Spleen (tissue), 11 donors: ENCODE data around the gene SPRN. TPM values are rescaled to one million over a fixed set of nuclear protein-coding genes. Genes with fewer than 3 reads are reported as not detected.

ENCODE experiments used
- DNase-seq: peaks from one replicate; pipeline ENCODE4 v3.0.0-alpha.2; 2020
- H3K27ac ChIP-seq, 8 donors: fragments of 200-600 bp; sonication (generic) in 7 of 8; 1 replicate in 4 of 8; 2 replicates in 4 of 8; pipeline versions ENCODE4 v1.5.0 to v1.8.0; 2016 to 2021; ENCODE audit warnings: inconsistent platforms in 4 of 8, mild to moderate bottlenecking in 4 of 8, moderate library complexity in 1 of 8
- H3K27me3 ChIP-seq, 7 donors: fragments of 200-600 bp; sonication (generic) in 6 of 7; replicated peaks in 1 of 7; 1 replicate in 4 of 7; 2 replicates in 3 of 7; pipeline versions ENCODE4 v1.5.0 to v1.8.0; 2016 to 2021; ENCODE audit warnings: inconsistent platforms in 3 of 7, mild to moderate bottlenecking in 1 of 7
- H3K36me3 ChIP-seq, 6 donors: fragments of 200-600 bp; sonication (generic) in 5 of 6; 1 replicate in 4 of 6; 2 replicates in 2 of 6; pipeline versions ENCODE4 v1.5.0 to v1.8.0; 2016 to 2021; ENCODE audit warnings: inconsistent platforms in 2 of 6
- H3K4me1 ChIP-seq, 6 donors: fragments of 200-600 bp; sonication (generic) in 5 of 6; 1 replicate in 3 of 6; 2 replicates in 3 of 6; pipeline versions ENCODE4 v1.5.0 to v1.8.0; 2016 to 2021; ENCODE audit warnings: inconsistent platforms in 3 of 6
- H3K4me3 ChIP-seq, 8 donors: fragments of 200-600 bp; sonication (generic) in 7 of 8; 1 replicate in 4 of 8; 2 replicates in 4 of 8; pipeline versions ENCODE4 v1.5.0 to v1.8.0; 2016 to 2021; ENCODE audit warnings: inconsistent platforms in 4 of 8, mild to moderate bottlenecking in 4 of 8, moderate library complexity in 2 of 8
- H3K9me3 ChIP-seq, 8 donors: fragments of 200-600 bp; sonication (generic) in 7 of 8; 1 replicate in 4 of 8; 2 replicates in 4 of 8; pipeline versions ENCODE4 v1.5.0 to v1.8.0; 2016 to 2021; ENCODE audit warnings: inconsistent platforms in 4 of 8
- POLR2A ChIP-seq, 3 donors: fragments of 450-650 bp; IDR thresholded peaks; one replicate each; pipeline ENCODE4 v1.5.1; 2017; ENCODE audit warnings: antibody characterized with exemption in 3 of 3, mild to moderate bottlenecking in 1 of 3
- POLR2AphosphoS5 ChIP-seq, 3 donors: sonication (generic); formaldehyde crosslinking; IDR thresholded peaks; one replicate each; pipeline ENCODE4 v1.5.1; 2017; ENCODE audit warnings: antibody characterized with exemption in 3 of 3
- WGBS, 5 donors: extraction: QIAGEN DNeasy Blood & Tissue Kit in 3 of 5; methylation state at CpG; one replicate each; pipeline versions ENCODE4 v1.1.5 to v1.1.7; 2013 to 2018; 5-methylcytosine and 5-hydroxymethylcytosine counted together
- intact Hi-C: fragments of 100-400 bp; cut with DNase I; formaldehyde crosslinking; loops from one replicate; pipeline ENCODE4 v1.15.0; 2023; ENCODE audit warnings: low total_unique reads
- polyA plus RNA-seq, 3 donors: library from polyadenylated mRNA; stranded (reverse); fragments of 200-250 nt; gene quantifications; one replicate each; pipeline ENCODE4 v1.2.1, GENCODE V29; 2013
- total RNA-seq, 7 donors: library from RNA; depleted of rRNA in 3 of 7; stranded (reverse); fragments of >200 nt in 3 of 7; fragmentation: NEBNext Ultra II Directional in 4 of 7; extraction: Animal tissue kit (Norgen Biotek cat#: 25700) in 4 of 7; gene quantifications; one replicate each; pipeline versions ENCODE4 v1.1.0 to v1.2.1, GENCODE V29; 2016 to 2021
- TF ChIP-seq, protein P1 (sequence below), 11 experiments: fragments of 200-600 bp in 7 of 11; fragments of 450-650 bp in 4 of 11; sonication (generic) in 4 of 11; IDR thresholded peaks in 8 of 11; conservative IDR thresholded peaks in 3 of 11; 1 replicate in 7 of 11; 2 replicates in 4 of 11; pipeline versions ENCODE4 v1.4.0 to v1.8.0; 2016 to 2021; ENCODE audit warnings: antibody characterized with exemption in 11 of 11, inconsistent platforms in 4 of 11, mild to moderate bottlenecking in 1 of 11
- donor health status: healthy with polysubstance abuse.
- donor health status: DM: no; HTN: no; CAD: no; lungs with moderate emphysema.
- donor health status: DM: no; HTN: no; CAD: no.
- donor health status: Bipolar disorder and iron deficiency.
- donor health status: healthy.
- donor health status: DM: no; HTN: no; CAD: no.
- donor health status: DM: yes; HTN: yes; CAD: no.

Gene SPRN
- total and polyA plus RNA-seq, 10 donors = 0.14 to 0.58 (median 0.21) TPM; not detected in 4

DNA sequence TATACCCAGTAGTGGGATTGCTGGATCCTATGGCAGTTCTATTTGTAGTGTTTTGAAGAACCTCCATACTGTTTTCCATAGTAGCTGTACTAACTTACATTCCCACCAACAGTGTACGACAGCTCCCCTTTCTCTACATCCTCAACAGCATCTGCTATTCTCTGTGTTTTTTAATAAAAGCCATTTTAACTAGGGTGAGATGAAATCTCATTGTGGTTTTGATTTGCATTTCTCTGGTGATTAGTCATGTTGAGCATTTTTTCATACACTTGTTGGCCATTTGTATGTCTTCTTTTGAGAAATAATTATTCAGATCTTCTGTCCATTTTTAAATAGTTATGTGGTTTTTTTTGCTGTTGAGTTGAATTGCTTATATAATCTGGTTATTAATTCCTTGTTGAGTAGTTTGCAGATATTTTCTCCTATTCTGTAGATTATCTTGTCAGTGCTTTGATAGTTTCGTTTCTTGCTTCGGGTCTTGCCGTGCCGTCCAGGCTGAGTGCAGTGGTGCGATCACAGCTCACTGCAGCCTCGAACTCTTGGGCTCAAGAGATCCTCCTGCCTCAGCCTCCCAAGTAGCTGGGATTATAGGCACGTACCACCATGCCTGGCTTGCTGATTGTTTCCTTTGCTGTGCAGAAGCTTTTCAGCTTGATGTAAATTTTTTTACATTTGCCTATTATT is 18.4 kb downstream of the SPRN start:
- H3K27ac ChIP-seq = peak overlapping the region in 2 of 8 donors; percentile 23 to 27
- 69 to 84% (median 80%) methylated on average over 8 of the region's 8 CpGs for WGBS, 5 donors
- H3K27me3 ChIP-seq = no peaks in the 10 kb centered on the region
- peaks cover 3 to 98% (median 52%) of the 10 kb centered on the region in 6 donors for H3K36me3 ChIP-seq
- H3K4me1 ChIP-seq = peaks cover 5 to 28% (median 13%) of the 10 kb centered on the region in 6 donors
- DNase-seq = no peak
- peaks cover 1 to 22% (median 10%) of the 10 kb centered on the region in 8 donors for H3K9me3 ChIP-seq
- intact Hi-C loops = no loop called here
- TF ChIP-seq POLR2AphosphoS5 (IDR thresholded peaks at IDR 0.05) (no peak), POLR2A (IDR thresholded peaks at IDR 0.05) (no peak)
- TF ChIP-seq, protein P1, sequence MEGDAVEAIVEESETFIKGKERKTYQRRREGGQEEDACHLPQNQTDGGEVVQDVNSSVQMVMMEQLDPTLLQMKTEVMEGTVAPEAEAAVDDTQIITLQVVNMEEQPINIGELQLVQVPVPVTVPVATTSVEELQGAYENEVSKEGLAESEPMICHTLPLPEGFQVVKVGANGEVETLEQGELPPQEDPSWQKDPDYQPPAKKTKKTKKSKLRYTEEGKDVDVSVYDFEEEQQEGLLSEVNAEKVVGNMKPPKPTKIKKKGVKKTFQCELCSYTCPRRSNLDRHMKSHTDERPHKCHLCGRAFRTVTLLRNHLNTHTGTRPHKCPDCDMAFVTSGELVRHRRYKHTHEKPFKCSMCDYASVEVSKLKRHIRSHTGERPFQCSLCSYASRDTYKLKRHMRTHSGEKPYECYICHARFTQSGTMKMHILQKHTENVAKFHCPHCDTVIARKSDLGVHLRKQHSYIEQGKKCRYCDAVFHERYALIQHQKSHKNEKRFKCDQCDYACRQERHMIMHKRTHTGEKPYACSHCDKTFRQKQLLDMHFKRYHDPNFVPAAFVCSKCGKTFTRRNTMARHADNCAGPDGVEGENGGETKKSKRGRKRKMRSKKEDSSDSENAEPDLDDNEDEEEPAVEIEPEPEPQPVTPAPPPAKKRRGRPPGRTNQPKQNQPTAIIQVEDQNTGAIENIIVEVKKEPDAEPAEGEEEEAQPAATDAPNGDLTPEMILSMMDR (IDR thresholded peaks at IDR 0.05 in 8 of 11, conservative IDR thresholded peaks at IDR 0.05 in 3 of 11) = no peak
- H3K4me3 ChIP-seq = no peak overlapping the region

DNA sequence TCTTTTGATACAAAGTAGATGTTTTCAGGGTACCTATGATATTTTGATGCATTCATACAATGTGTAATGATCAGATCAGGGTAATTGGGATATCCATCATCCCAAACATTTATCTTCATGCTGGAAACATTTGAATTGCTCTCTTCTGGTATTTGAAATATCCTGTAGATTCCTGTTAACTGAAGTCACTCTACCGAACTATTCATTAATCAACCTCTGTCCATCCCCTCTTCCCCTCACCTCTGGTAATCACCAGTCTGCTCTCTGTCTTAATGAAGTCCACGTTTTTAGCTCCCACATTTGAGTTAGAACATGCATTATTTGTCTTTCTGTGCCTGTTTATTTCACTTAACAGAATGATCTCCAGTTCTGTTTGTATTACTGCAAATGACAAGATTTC is 19.2 kb downstream of the SPRN start:
- Histone ChIP-seq H3K27ac (peak overlapping the region in 1 of 8 donors; percentile 27), H3K36me3 (peaks cover 0 to 93% (median 45%) of the 10 kb centered on the region in 6 donors), H3K27me3 (no peaks in the 10 kb centered on the region), H3K4me3 (no peak overlapping the region), H3K9me3 (peaks cover 0 to 15% (median 3%) of the 10 kb centered on the region in 8 donors), H3K4me1 (peaks cover 12 to 35% (median 20%) of the 10 kb centered on the region in 6 donors)
- no peak for DNase-seq
- intact Hi-C loops = no loop called here
- 66 to 74% (median 70%) methylated on average over 2 of the region's 2 CpGs for WGBS, 5 donors
- TF ChIP-seq POLR2A (IDR thresholded peaks at IDR 0.05) (no peak), POLR2AphosphoS5 (IDR thresholded peaks at IDR 0.05) (no peak)
- TF ChIP-seq, protein P1 (IDR thresholded peaks at IDR 0.05 in 8 of 11, conservative IDR thresholded peaks at IDR 0.05 in 3 of 11) = no peak

DNA sequence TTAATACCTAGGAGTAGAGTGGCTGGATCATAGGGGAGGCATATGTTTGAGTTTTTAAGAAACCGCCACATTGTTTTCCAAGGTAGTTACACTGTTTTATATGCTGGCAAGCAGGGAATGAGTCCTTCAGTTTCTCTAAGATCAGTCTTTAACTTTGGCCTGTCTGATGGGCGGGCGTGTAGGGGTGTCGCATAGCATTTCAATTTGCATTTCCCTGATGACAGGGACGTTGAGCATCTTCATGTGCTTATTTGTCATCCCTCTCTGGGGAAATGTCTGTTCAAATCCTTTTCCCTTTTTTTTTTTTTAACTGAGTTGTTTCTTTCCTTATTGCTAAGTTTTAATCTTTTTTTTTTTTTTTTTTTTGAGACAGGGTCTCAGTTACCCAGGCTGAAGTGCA is 20.6 kb downstream of the SPRN start:
- Histone ChIP-seq H3K4me1 (peaks cover 14 to 49% (median 24%) of the 10 kb centered on the region in 6 donors), H3K36me3 (peaks cover 0 to 93% (median 44%) of the 10 kb centered on the region in 6 donors), H3K4me3 (no peak overlapping the region), H3K27me3 (no peaks in the 10 kb centered on the region), H3K9me3 (peaks cover 0 to 3% (median 0%) of the 10 kb centered on the region in 8 donors), H3K27ac (no peak overlapping the region)
- TF ChIP-seq POLR2A (IDR thresholded peaks at IDR 0.05) (no peak), POLR2AphosphoS5 (IDR thresholded peaks at IDR 0.05) (no peak)
- TF ChIP-seq, protein P1 (IDR thresholded peaks at IDR 0.05 in 8 of 11, conservative IDR thresholded peaks at IDR 0.05 in 3 of 11) = no peak
- 88 to 95% (median 91%) methylated on average over 5 of the region's 5 CpGs for WGBS, 5 donors
- intact Hi-C loops = no loop called here
- DNase-seq = no peak

DNA sequence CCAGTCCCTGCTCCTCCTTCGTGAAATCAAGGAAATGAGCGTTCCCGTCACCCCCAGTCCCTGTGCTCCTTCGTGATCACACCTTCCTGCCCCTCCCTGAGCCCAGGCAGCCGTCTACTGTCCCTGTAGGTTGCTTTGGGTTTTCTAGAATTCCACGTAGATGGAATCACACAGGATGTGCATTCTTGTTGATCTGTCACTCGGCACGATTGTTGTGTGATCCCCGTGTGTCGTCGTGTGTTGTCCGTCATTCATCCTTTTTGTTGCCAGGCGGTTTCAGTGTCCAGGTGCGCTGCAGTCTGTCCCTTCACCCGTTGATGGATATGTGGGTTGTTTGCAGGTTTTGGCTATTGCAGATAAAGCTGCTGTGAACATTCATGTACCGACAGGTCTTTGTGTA is 21.1 kb downstream of the SPRN start:
- no peaks in the 10 kb centered on the region for H3K9me3 ChIP-seq
- peaks cover 0 to 93% (median 47%) of the 10 kb centered on the region in 6 donors for H3K36me3 ChIP-seq
- TF ChIP-seq POLR2A (IDR thresholded peaks at IDR 0.05) (no peak), POLR2AphosphoS5 (IDR thresholded peaks at IDR 0.05) (peak in 2 of 3 donors; percentile 17 to 18)
- H3K4me3 ChIP-seq = no peak overlapping the region
- peaks cover 14 to 49% (median 24%) of the 10 kb centered on the region in 6 donors for H3K4me1 ChIP-seq
- no peak for DNase-seq
- H3K27me3 ChIP-seq = no peaks in the 10 kb centered on the region
- 86 to 89% (median 87%) methylated on average over 16 of the region's 16 CpGs for WGBS, 5 donors
- H3K27ac ChIP-seq = no peak overlapping the region
- intact Hi-C loops = no loop called here
